ENCODE data around the gene PVALB. TPM values are rescaled to one million over a fixed set of nuclear protein-coding genes. Genes with fewer than 3 reads are reported as not detected.

PVALB gene
- total and polyA plus RNA-seq, 2 donors (not counting 1 experiment from before 2014, with no cell fraction given), result not detected

- Histone ChIP-seq H3K4me2 (replicated peaks; ENCODE audit: low read depth, low read length, poor library complexity, severe bottlenecking) (peak overlapping the region; percentile 81), H4K20me1 (ENCODE audit: control insufficient read depth, insufficient read depth, low read length, poor library complexity, severe bottlenecking) (peaks cover 14% of the 10 kb centered on the region), H3K36me3 (replicated peaks in 1 of 2; ENCODE audit: control extremely low read depth in 1 of 2, control insufficient read depth in 1 of 2, extremely low read depth in 1 of 2, insufficient read depth in 2 of 2, low read length in 1 of 2) (peaks cover 0 to 49% of the 10 kb centered on the region in 2 experiments), H3K9ac (ENCODE audit: low read length) (peak overlapping the region; percentile 72), H3K4me1 (ENCODE audit: control insufficient read depth in 2 of 2, insufficient read depth in 2 of 2, low read length in 2 of 2) (peaks cover 35 to 50% of the 10 kb centered on the region in 2 donors), H2AFZ (ENCODE audit: insufficient read depth, low read depth, low read length, poor library complexity, severe bottlenecking) (no peak overlapping the region), H3K27me3 (replicated peaks in 1 of 4; ENCODE audit: control extremely low read depth in 1 of 4, control insufficient read depth in 3 of 4, insufficient read depth in 4 of 4, low read length in 3 of 4) (no peaks in the 10 kb centered on the region), H3K9me3 (ENCODE audit: control extremely low read depth in 1 of 3, control insufficient read depth in 2 of 3, insufficient read depth in 1 of 3, low read length in 2 of 3) (no peaks in the 10 kb centered on the region), H3K79me2 (ENCODE audit: control insufficient read depth, insufficient read depth, low read length) (peaks cover 37% of the 10 kb centered on the region), H3K27ac (ENCODE audit: low read length in 2 of 2) (peak overlapping the region; percentile 95 to 96), H3K4me3 (ENCODE audit: control extremely low read depth in 1 of 5, extremely low read depth in 1 of 5, insufficient read depth in 1 of 5, low read depth in 2 of 5, low read length in 4 of 5) (no peak overlapping the region)
- ATAC-seq (ENCODE audit: low read depth), result no peak
- H3K9me3 Mint-ChIP-seq (ENCODE audit: insufficient read depth), result no peaks in the 10 kb centered on the region
- H3K27ac Mint-ChIP-seq, result peak overlapping the region; percentile 95
- ChIA-PET CTCF (interaction anchor here (1.7 to 4.8 kb wide), 2 partner anchors 10 to 114 kb away, joined by 4 to 41 read pairs; no protein-coding TSS in a partner anchor), POLR2A (no interaction called here)
- 66% methylated on average over 9 of the region's 11 CpGs for WGBS (ENCODE audit: insufficient coverage)
- peak overlapping the region; percentile 82 for H3K4me3 Mint-ChIP-seq
- TF ChIP-seq EZH2 (IDR thresholded peaks at IDR 0.05; ENCODE audit: borderline replicate concordance, insufficient read depth, low read depth, low read length, poor library complexity, severe bottlenecking) (no peak), CTCF (IDR thresholded peaks at IDR 0.05) (no peak)
- DNase-seq, result no peak
- H3K27me3 Mint-ChIP-seq, result no peaks in the 10 kb centered on the region
- intact Hi-C loops (cut with micrococcal nuclease), result no loop called here
- peaks cover 61% of the 10 kb centered on the region for H3K4me1 Mint-ChIP-seq
Measured at GRCh38 chr22:36863281-36863680, 46.4 kb upstream of the PVALB start.
